HepG2 (cell line): ENCODE results near the gene PNP. TPM values are rescaled to one million over a fixed set of nuclear protein-coding genes. Genes with fewer than 3 reads are reported as not detected.
A peak's percentile ranks its signal among the peaks of the same experiment; 100 is the strongest.

Experiments used
- DNMT3B ChIP-seq: conservative IDR thresholded peaks from 2 replicates; pipeline ENCODE4 v1.6.1; 2016; ENCODE audit warnings: missing biosample characterization, control low read depth
- HIVEP1 ChIP-seq: sonication (generic); formaldehyde crosslinking; IDR thresholded peaks from 2 replicates; pipeline ENCODE4 v1.4.0; 2020; ENCODE audit warnings: mild to moderate bottlenecking, missing genetic modification reagents
- HMG20A ChIP-seq: IDR thresholded peaks from 2 replicates; pipeline ENCODE4 v1.6.1; 2016; ENCODE audit warnings: borderline replicate concordance
- IRX3 ChIP-seq: sonication (generic); formaldehyde crosslinking; IDR thresholded peaks from 2 replicates; pipeline ENCODE4 v1.8.1; 2023; ENCODE audit warnings: mild to moderate bottlenecking, low read depth, missing genetic modification reagents, borderline replicate concordance
- KAT7 ChIP-seq: IDR thresholded peaks from 2 replicates; pipeline ENCODE4 v1.6.1; 2018; ENCODE audit warnings: borderline replicate concordance, missing compliant biosample characterization
- NRL ChIP-seq: sonication (generic); formaldehyde crosslinking; IDR thresholded peaks from 2 replicates; pipeline ENCODE4 v1.5.0; 2020; ENCODE audit warnings: missing genetic modification reagents, mild to moderate bottlenecking, moderate library complexity, borderline replicate concordance
- RARG ChIP-seq: sonication (generic); formaldehyde crosslinking; IDR thresholded peaks from 2 replicates; pipeline ENCODE4 v1.4.0; 2020; ENCODE audit warnings: low read depth, mild to moderate bottlenecking, missing genetic modification reagents
- ZBTB1 ChIP-seq: sonication (generic); formaldehyde crosslinking; IDR thresholded peaks from 2 replicates; pipeline ENCODE4 v1.4.0; 2020; ENCODE audit warnings: missing genetic modification reagents, borderline replicate concordance
- ZBTB7A ChIP-seq: sonication (generic); formaldehyde crosslinking; IDR thresholded peaks from 2 replicates; pipeline ENCODE4 v1.8.0; 2022; ENCODE audit warnings: mild to moderate bottlenecking, missing genetic modification reagents
- ZFP36L2 ChIP-seq: sonication (generic); formaldehyde crosslinking; IDR thresholded peaks from 2 replicates; pipeline ENCODE4 v1.4.0; 2020; ENCODE audit warnings: missing genetic modification reagents
- ZMAT3 ChIP-seq: sonication (generic); formaldehyde crosslinking; conservative IDR thresholded peaks from 2 replicates; pipeline ENCODE4 v1.7.0; 2021; ENCODE audit warnings: missing genetic modification reagents
- ZNF546 ChIP-seq: sonication (generic); formaldehyde crosslinking; conservative IDR thresholded peaks from 2 replicates; pipeline ENCODE4 v1.8.1; 2023; ENCODE audit warnings: mild to moderate bottlenecking, missing genetic modification reagents
- ZNF746 ChIP-seq: sonication (generic); formaldehyde crosslinking; IDR thresholded peaks from 2 replicates; pipeline ENCODE4 v1.8.0; 2022; ENCODE audit warnings: mild to moderate bottlenecking, missing genetic modification reagents
- ZNF75D ChIP-seq: sonication (generic); formaldehyde crosslinking; IDR thresholded peaks from 2 replicates; pipeline ENCODE4 v1.8.1; 2023; ENCODE audit warnings: missing genetic modification reagents, mild to moderate bottlenecking, borderline replicate concordance
- ZNF766 ChIP-seq: sonication (generic); formaldehyde crosslinking; IDR thresholded peaks from 2 replicates; pipeline ENCODE4 v1.5.0; 2020; ENCODE audit warnings: missing genetic modification reagents, borderline replicate concordance
- polyA plus RNA-seq, 8 experiments: library from polyadenylated mRNA; depleted of rRNA in 3 of 8; stranded (reverse) in 7 of 8; unstranded in 1 of 8; fragments of >200 nt; fragmentation: Illumina TruSeq in 4 of 8; extraction: Trizol in 4 of 8; gene quantifications; 2 replicates each; pipeline versions ENCODE4 v1.2.1 to v1.2.3, GENCODE V29; 2011 to 2016; ENCODE audit warnings: low read depth in 4 of 8, missing spikeins in 1 of 8, mixed read lengths in 1 of 8; ENCODE audit not compliant: insufficient read depth in 1 of 8
- total RNA-seq, 5 experiments: library from RNA; depleted of rRNA; stranded (reverse); fragments of >200 nt; fragmentation: Illumina TruSeq; extraction: Trizol; gene quantifications; 2 replicates each; pipeline ENCODE4 v1.2.3, GENCODE V29; 2016; ENCODE audit warnings: low read depth in 1 of 5
- TF ChIP-seq, protein P1 (sequence below): IDR thresholded peaks from 2 replicates; pipeline ENCODE4 v1.4.0; 2020; ENCODE audit warnings: mild to moderate bottlenecking, missing genetic modification reagents
- TF ChIP-seq, protein P2 (sequence below): IDR thresholded peaks from 2 replicates; pipeline ENCODE4 v1.6.1; 2016; ENCODE audit warnings: missing genetic modification reagents, missing compliant biosample characterization
- TF ChIP-seq, protein P3 (sequence below): sonication (generic); formaldehyde crosslinking; conservative IDR thresholded peaks from 2 replicates; pipeline ENCODE4 v1.8.0; 2022; ENCODE audit warnings: mild to moderate bottlenecking, moderate library complexity, missing genetic modification reagents
- TF ChIP-seq, protein P4 (sequence below): sonication (generic); formaldehyde crosslinking; IDR thresholded peaks from 2 replicates; pipeline ENCODE4 v1.5.1; 2020; ENCODE audit warnings: missing genetic modification reagents, mild to moderate bottlenecking, borderline replicate concordance

PNP gene
- total and polyA plus RNA-seq, 2 of the 13 experiments (the other 11 are each of a cell fraction or from before 2014, with no cell fraction given) = 45.4 to 74.8 TPM

DNA sequence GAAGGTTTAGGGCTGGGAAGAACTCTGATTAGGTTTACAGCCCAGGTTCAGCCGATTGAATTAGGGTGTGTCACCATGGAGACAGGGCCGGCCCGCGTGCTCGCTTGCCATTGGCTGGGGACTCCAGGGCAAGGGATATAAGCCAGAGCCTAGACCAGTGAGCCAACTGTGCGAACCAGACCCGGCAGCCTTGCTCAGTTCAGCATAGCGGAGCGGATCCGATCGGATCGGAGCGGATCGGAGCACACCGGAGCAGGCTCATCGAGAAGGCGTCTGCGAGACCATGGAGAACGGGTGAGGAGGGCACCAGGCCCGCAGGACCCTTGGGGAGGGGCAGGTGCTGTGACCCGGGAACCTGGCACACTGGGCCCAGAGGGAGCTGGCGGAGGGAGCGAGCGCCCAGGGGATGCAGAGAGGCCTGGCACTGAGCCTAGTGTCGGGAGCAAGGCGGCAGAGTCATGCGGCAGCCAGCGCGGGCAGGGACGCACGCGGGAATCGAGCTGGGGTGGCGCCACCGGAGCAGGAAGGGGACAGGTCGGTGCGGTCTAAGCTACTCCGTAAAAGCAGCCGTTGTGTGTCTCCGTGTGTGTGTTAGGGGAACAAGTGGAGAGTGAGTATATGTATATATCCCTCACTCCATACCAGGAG lies at the start of gene PNP (continued):
- TF ChIP-seq, protein P1, sequence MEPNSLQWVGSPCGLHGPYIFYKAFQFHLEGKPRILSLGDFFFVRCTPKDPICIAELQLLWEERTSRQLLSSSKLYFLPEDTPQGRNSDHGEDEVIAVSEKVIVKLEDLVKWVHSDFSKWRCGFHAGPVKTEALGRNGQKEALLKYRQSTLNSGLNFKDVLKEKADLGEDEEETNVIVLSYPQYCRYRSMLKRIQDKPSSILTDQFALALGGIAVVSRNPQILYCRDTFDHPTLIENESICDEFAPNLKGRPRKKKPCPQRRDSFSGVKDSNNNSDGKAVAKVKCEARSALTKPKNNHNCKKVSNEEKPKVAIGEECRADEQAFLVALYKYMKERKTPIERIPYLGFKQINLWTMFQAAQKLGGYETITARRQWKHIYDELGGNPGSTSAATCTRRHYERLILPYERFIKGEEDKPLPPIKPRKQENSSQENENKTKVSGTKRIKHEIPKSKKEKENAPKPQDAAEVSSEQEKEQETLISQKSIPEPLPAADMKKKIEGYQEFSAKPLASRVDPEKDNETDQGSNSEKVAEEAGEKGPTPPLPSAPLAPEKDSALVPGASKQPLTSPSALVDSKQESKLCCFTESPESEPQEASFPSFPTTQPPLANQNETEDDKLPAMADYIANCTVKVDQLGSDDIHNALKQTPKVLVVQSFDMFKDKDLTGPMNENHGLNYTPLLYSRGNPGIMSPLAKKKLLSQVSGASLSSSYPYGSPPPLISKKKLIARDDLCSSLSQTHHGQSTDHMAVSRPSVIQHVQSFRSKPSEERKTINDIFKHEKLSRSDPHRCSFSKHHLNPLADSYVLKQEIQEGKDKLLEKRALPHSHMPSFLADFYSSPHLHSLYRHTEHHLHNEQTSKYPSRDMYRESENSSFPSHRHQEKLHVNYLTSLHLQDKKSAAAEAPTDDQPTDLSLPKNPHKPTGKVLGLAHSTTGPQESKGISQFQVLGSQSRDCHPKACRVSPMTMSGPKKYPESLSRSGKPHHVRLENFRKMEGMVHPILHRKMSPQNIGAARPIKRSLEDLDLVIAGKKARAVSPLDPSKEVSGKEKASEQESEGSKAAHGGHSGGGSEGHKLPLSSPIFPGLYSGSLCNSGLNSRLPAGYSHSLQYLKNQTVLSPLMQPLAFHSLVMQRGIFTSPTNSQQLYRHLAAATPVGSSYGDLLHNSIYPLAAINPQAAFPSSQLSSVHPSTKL (CRISPR knock-in tag) = peak; percentile 65; the same call in 1 of the 2 replicates
- TF ChIP-seq RARG (CRISPR knock-in tag) = no peak
- TF ChIP-seq ZNF546 (CRISPR knock-in tag) = no peak
- peak; percentile 78; the same call in 1 of the 2 replicates for TF ChIP-seq ZBTB7A (CRISPR knock-in tag)
- no peak; the same call in 1 of the 2 replicates for TF ChIP-seq HIVEP1 (CRISPR knock-in tag)
- peak; percentile 99 for TF ChIP-seq NRL (CRISPR knock-in tag)
- peak; percentile 90 for TF ChIP-seq DNMT3B (CRISPR knock-in tag)
- TF ChIP-seq ZFP36L2 (CRISPR knock-in tag) = no peak
- peak; percentile 29; the same call in 1 of the 2 replicates for TF ChIP-seq HMG20A (CRISPR knock-in tag)
- TF ChIP-seq ZMAT3 (CRISPR knock-in tag) = peak; percentile 98
- TF ChIP-seq, protein P2, sequence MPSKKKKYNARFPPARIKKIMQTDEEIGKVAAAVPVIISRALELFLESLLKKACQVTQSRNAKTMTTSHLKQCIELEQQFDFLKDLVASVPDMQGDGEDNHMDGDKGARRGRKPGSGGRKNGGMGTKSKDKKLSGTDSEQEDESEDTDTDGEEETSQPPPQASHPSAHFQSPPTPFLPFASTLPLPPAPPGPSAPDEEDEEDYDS = peak; percentile 100
- 0 out of 2 replicates have a peak, but pooled peaks have one; percentile 81 for TF ChIP-seq ZNF766 (CRISPR knock-in tag)
- TF ChIP-seq ZNF75D (CRISPR knock-in tag) = no peak
- TF ChIP-seq, protein P3, sequence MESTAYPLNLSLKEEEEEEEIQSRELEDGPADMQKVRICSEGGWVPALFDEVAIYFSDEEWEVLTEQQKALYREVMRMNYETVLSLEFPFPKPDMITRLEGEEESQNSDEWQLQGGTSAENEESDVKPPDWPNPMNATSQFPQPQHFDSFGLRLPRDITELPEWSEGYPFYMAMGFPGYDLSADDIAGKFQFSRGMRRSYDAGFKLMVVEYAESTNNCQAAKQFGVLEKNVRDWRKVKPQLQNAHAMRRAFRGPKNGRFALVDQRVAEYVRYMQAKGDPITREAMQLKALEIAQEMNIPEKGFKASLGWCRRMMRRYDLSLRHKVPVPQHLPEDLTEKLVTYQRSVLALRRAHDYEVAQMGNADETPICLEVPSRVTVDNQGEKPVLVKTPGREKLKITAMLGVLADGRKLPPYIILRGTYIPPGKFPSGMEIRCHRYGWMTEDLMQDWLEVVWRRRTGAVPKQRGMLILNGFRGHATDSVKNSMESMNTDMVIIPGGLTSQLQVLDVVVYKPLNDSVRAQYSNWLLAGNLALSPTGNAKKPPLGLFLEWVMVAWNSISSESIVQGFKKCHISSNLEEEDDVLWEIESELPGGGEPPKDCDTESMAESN = peak; percentile 95
- TF ChIP-seq ZBTB1 = no peak
- TF ChIP-seq, protein P4, sequence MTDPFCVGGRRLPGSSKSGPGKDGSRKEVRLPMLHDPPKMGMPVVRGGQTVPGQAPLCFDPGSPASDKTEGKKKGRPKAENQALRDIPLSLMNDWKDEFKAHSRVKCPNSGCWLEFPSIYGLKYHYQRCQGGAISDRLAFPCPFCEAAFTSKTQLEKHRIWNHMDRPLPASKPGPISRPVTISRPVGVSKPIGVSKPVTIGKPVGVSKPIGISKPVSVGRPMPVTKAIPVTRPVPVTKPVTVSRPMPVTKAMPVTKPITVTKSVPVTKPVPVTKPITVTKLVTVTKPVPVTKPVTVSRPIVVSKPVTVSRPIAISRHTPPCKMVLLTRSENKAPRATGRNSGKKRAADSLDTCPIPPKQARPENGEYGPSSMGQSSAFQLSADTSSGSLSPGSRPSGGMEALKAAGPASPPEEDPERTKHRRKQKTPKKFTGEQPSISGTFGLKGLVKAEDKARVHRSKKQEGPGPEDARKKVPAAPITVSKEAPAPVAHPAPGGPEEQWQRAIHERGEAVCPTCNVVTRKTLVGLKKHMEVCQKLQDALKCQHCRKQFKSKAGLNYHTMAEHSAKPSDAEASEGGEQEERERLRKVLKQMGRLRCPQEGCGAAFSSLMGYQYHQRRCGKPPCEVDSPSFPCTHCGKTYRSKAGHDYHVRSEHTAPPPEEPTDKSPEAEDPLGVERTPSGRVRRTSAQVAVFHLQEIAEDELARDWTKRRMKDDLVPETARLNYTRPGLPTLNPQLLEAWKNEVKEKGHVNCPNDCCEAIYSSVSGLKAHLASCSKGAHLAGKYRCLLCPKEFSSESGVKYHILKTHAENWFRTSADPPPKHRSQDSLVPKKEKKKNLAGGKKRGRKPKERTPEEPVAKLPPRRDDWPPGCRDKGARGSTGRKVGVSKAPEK = peak; percentile 97
- peak; percentile 97; the same call in 1 of the 2 replicates for TF ChIP-seq KAT7 (CRISPR knock-in tag)
- peak; percentile 54; the same call in 1 of the 2 replicates for TF ChIP-seq ZNF746 (CRISPR knock-in tag)
- TF ChIP-seq IRX3 = no peak
